Measurements from ENCODE around the gene RSPH1. TPM values are rescaled to one million over a fixed set of nuclear protein-coding genes. Genes with fewer than 3 reads are reported as not detected.

Gene RSPH1
- polyA plus RNA-seq, 2 of the 4 experiments (the other 2 are of a cell fraction): 0.71 to 0.85 TPM

DNA sequence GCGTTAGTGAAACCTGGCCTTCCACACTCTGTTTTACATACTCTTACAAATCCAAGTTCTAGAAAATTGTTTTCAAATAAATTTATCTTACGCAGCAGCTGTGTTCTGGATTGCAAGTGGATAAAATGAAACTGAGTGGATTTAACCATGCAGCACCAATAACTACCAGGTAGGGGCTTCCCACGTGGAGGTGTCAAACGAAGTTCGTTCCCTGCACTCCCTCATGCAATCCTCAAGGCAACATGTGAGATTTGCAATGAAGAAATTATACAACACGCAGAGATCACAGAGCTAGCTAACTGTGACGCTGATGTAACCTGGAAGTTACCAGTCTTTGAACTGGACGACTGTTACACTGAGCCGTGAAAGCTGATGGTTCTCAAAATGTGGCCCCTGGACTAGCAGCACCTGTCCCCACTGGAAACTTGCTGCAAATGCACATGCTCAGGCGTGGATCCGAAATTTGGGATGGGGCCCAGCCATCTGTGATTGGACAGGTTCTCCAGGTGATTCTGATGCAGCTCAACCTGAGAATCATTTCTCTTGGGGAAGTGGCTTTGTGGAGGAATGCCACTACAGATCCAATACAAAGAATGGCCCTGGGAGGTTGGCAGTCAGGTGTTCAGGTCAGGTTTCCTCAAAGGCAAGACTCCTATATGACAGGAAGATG is 36.3 kb downstream of the RSPH1 start (continued):
- TF ChIP-seq, protein P1, sequence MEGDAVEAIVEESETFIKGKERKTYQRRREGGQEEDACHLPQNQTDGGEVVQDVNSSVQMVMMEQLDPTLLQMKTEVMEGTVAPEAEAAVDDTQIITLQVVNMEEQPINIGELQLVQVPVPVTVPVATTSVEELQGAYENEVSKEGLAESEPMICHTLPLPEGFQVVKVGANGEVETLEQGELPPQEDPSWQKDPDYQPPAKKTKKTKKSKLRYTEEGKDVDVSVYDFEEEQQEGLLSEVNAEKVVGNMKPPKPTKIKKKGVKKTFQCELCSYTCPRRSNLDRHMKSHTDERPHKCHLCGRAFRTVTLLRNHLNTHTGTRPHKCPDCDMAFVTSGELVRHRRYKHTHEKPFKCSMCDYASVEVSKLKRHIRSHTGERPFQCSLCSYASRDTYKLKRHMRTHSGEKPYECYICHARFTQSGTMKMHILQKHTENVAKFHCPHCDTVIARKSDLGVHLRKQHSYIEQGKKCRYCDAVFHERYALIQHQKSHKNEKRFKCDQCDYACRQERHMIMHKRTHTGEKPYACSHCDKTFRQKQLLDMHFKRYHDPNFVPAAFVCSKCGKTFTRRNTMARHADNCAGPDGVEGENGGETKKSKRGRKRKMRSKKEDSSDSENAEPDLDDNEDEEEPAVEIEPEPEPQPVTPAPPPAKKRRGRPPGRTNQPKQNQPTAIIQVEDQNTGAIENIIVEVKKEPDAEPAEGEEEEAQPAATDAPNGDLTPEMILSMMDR (IDR thresholded peaks at IDR 0.05): no peak
- TF ChIP-seq HOXB13 (CRISPR knock-in tag; IDR thresholded peaks at IDR 0.05; ENCODE audit: low read depth): no peak

- no peak for DNase-seq (ENCODE audit: low read depth in 1 of 2, low spot score in 1 of 2)
- ChIA-PET CTCF (interaction anchor here (1.1 to 1.5 kb wide), 2 partner anchors 9 to 150 kb away, joined by 3 read pairs; no protein-coding TSS in a partner anchor), POLR2A (no interaction called here)
- Histone ChIP-seq H3K4me2 (no peak overlapping the region), H3K4me1 (no peaks in the 10 kb centered on the region), H3K9me3 (no peaks in the 10 kb centered on the region), H3K27ac (no peak overlapping the region), H3K4me3 (no peak overlapping the region)
- TF ChIP-seq EP300 (IDR thresholded peaks at IDR 0.05) (no peak), CBX2 (IDR thresholded peaks at IDR 0.05; ENCODE audit: borderline replicate concordance, low read depth) (no peak), MYC (IDR thresholded peaks at IDR 0.05; ENCODE audit: borderline replicate concordance, low read length) (no peak), MAFK (IDR thresholded peaks at IDR 0.05; ENCODE audit: partially characterized antibody) (no peak), CHD4 (IDR thresholded peaks at IDR 0.05; ENCODE audit: borderline replicate concordance) (no peak), NFE2L2 (conservative IDR thresholded peaks at IDR 0.05; ENCODE audit: low read length) (no peak), ZSCAN20 (CRISPR knock-in tag; IDR thresholded peaks at IDR 0.05) (no peak), RNF2 (IDR thresholded peaks at IDR 0.05; ENCODE audit: borderline replicate concordance, low read depth) (no peak), SMC3 (IDR thresholded peaks at IDR 0.05) (no peak), BHLHE40 (IDR thresholded peaks at IDR 0.05; ENCODE audit: low read depth, low read length) (no peak), CBX8 (IDR thresholded peaks at IDR 0.05) (no peak)
- WGBS (ENCODE audit: missing lambda C conversion rate): 86% methylated on average over 1 of the region's 1 CpG
- ATAC-seq: no peak
- FAIRE-seq: no peak
Measured at GRCh38 chr21:42459082-42459460, 37.0 kb downstream of the RSPH1 start.

- H3K9me3 ChIP-seq: no peaks in the 10 kb centered on the region
- no peak for TF ChIP-seq ZSCAN20 (CRISPR knock-in tag; IDR thresholded peaks at IDR 0.05)
- TF ChIP-seq POLR2A (IDR thresholded peaks at IDR 0.05; ENCODE audit: low read length): no peak
- no peak for TF ChIP-seq RNF2 (IDR thresholded peaks at IDR 0.05; ENCODE audit: borderline replicate concordance, low read depth)
- DNase-seq (ENCODE audit: low read depth in 1 of 2, low spot score in 1 of 2) (no peak), ATAC-seq (no peak), FAIRE-seq (no peak)
- H3K4me3 ChIP-seq: no peak overlapping the region
- 73% methylated on average over 8 of the region's 8 CpGs for WGBS (ENCODE audit: missing lambda C conversion rate)
- ChIA-PET POLR2A (no interaction called here), CTCF (interaction anchor here (0.7 to 1.4 kb wide), 3 partner anchors 11 to 311 kb away, joined by 3 to 4 read pairs (median 3); no protein-coding TSS in a partner anchor)
- no peaks in the 10 kb centered on the region for H3K4me1 ChIP-seq
- H3K4me2 ChIP-seq: no peak overlapping the region
- no peak overlapping the region for H3K27ac ChIP-seq
Measured at GRCh38 chr21:42456457-42456856, 39.6 kb downstream of the RSPH1 start.

DNA sequence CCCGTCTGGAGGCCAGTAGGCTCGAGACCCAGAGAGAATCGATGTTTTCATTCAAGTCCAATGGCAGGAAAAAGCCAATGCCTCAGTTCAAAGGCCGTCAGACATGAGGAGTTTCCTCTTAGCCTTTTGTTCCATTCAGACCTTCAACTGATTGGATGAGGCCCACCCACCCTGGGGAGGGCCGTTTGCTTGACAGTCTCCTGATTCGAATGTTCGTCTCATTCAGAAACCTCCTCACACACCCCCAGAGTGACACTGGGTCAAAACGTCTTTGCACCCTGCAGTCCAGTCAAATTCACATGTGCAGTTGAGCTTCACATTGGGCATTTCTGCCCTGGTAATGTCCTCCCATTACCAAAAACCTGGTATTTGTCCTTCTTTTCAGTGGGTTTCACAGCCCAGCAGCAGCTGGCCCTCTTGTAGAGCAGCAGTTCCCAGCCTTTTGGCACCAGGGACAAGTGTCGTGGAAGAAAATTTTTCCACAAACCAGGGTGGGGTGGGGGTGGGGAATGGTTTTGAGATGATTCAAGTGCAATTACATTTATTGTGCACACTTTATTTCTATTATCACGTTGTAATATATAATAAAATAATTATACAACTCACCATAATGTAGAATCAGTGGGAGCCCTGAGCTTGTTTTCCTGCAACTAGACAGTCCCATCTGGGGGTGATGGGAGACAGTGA is 40.1 kb downstream of the RSPH1 start:
- H3K9me3 ChIP-seq: no peaks in the 10 kb centered on the region
- CTCF ChIA-PET: interaction anchor here (0.7 to 1.2 kb wide), 2 partner anchors 11 to 82 kb away, joined by 3 read pairs; no protein-coding TSS in a partner anchor
- no peak overlapping the region for H3K4me3 ChIP-seq
- POLR2A ChIA-PET: no interaction called here
- H3K27ac ChIP-seq: no peak overlapping the region
- FAIRE-seq (no peak), ATAC-seq (no peak), DNase-seq (ENCODE audit: low read depth in 1 of 2, low spot score in 1 of 2) (no peak)
- 53% methylated on average over 10 of the region's 10 CpGs for WGBS (ENCODE audit: missing lambda C conversion rate)
- no peak overlapping the region for H3K4me2 ChIP-seq
- TF ChIP-seq HDAC2 (IDR thresholded peaks at IDR 0.05) (no peak), CBX2 (IDR thresholded peaks at IDR 0.05; ENCODE audit: borderline replicate concordance, low read depth) (no peak), BHLHE40 (IDR thresholded peaks at IDR 0.05; ENCODE audit: low read depth, low read length) (no peak), MAFK (IDR thresholded peaks at IDR 0.05; ENCODE audit: partially characterized antibody) (no peak), REST (IDR thresholded peaks at IDR 0.05) (no peak)
- TF ChIP-seq, protein P1 (IDR thresholded peaks at IDR 0.05): no peak
- no peaks in the 10 kb centered on the region for H3K4me1 ChIP-seq
